Brain microvascular endothelial cell (primary cell): ENCODE measurements around the gene PON2.

ENCODE experiments used
- DNase-seq: peaks from one replicate; pipeline ENCODE4 v3.0.0-alpha.2; 2020
- H3K27ac ChIP-seq: fragments of 250-450 bp; sonication (Bioruptor Pico); 2 replicates; pipeline ENCODE4 v1.5.1; 2020; ENCODE audit warnings: mild to moderate bottlenecking, moderate library complexity
- H3K27me3 ChIP-seq: fragments of 250-450 bp; sonication (Bioruptor Pico); replicated peaks from 2 replicates; pipeline ENCODE4 v1.5.1; 2020; ENCODE audit warnings: mild to moderate bottlenecking
- H3K36me3 ChIP-seq: fragments of 250-450 bp; sonication (Bioruptor Pico); replicated peaks from 2 replicates; pipeline ENCODE4 v1.5.1; 2020; ENCODE audit warnings: mild to moderate bottlenecking
- H3K4me3 ChIP-seq: 2 replicates; pipeline ENCODE4 v1.5.1; 2011; ENCODE audit warnings: low read depth, mild to moderate bottlenecking, control low read depth, low read length, moderate library complexity
- in situ Hi-C: cut with HindIII; loops from 2 replicates; pipeline ENCODE4 v1.10.0; 2017; ENCODE audit warnings: low sequenced_read_pairs, low pct_ligation_motif_present
- TF ChIP-seq, protein P1 (sequence below): IDR thresholded peaks from 2 replicates; pipeline ENCODE4 v1.5.1; 2011; ENCODE audit warnings: low read depth, mild to moderate bottlenecking, moderate library complexity, low read length, control low read depth, inconsistent platforms; ENCODE audit errors: missing control alignments

PON2 gene

DNA sequence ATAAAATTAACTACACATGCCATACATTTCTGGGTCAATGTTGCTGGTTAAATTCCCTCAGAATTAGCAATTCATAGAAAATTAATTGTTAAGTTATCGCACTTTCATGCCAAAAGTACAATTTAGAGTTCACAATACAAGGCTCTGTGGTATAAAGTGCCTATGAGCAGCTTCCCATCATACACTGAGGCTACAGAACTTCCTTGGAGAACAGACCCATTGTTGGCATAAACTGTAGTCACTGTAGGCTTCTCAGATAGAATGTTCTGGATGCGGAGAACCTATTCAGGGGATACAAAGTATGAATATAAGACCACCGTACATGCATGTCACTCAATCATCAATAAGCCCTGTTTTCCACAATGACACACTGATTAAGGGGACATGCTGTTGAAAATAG, 29.6 kb downstream of the PON2 start:
- TF ChIP-seq, protein P1, sequence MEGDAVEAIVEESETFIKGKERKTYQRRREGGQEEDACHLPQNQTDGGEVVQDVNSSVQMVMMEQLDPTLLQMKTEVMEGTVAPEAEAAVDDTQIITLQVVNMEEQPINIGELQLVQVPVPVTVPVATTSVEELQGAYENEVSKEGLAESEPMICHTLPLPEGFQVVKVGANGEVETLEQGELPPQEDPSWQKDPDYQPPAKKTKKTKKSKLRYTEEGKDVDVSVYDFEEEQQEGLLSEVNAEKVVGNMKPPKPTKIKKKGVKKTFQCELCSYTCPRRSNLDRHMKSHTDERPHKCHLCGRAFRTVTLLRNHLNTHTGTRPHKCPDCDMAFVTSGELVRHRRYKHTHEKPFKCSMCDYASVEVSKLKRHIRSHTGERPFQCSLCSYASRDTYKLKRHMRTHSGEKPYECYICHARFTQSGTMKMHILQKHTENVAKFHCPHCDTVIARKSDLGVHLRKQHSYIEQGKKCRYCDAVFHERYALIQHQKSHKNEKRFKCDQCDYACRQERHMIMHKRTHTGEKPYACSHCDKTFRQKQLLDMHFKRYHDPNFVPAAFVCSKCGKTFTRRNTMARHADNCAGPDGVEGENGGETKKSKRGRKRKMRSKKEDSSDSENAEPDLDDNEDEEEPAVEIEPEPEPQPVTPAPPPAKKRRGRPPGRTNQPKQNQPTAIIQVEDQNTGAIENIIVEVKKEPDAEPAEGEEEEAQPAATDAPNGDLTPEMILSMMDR: no peak
- Histone ChIP-seq H3K4me3 (no peak overlapping the region), H3K27me3 (no peaks in the 10 kb centered on the region), H3K27ac (no peak overlapping the region), H3K36me3 (peaks cover 10% of the 10 kb centered on the region)
- DNase-seq: no peak
- in situ Hi-C loops: no loop called here

DNA sequence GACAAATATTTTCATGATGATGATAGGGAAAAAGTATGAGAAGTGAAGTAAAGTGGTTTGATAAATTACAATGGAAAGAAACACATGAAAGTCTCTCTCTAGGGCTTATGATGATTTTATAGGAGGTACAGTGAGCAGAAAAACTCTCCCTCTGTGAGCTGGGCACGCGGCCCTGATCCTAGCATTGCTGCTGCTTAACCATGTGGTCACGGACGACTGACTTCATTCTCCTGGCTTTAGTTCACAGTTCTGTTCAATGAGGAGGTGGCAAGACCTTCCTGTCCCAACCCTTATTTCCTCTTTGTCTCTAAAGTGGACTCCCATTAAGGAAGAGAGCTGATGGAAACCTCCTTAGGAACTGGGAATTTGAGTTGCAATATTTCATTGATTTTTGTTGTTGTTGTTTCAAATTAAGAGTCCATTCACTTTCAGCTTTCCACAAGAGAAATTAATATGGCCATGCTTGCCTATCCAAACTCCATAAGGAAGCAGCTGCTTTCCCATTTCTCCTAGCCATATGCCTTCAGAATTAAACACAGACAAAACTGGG, 30.4 kb downstream of the PON2 start:
- no peak overlapping the region for H3K4me3 ChIP-seq
- H3K27me3 ChIP-seq: no peaks in the 10 kb centered on the region
- H3K27ac ChIP-seq: no peak overlapping the region
- in situ Hi-C loops: no loop called here
- no peak for DNase-seq
- peaks cover 10% of the 10 kb centered on the region for H3K36me3 ChIP-seq
- TF ChIP-seq, protein P1: no peak

DNA sequence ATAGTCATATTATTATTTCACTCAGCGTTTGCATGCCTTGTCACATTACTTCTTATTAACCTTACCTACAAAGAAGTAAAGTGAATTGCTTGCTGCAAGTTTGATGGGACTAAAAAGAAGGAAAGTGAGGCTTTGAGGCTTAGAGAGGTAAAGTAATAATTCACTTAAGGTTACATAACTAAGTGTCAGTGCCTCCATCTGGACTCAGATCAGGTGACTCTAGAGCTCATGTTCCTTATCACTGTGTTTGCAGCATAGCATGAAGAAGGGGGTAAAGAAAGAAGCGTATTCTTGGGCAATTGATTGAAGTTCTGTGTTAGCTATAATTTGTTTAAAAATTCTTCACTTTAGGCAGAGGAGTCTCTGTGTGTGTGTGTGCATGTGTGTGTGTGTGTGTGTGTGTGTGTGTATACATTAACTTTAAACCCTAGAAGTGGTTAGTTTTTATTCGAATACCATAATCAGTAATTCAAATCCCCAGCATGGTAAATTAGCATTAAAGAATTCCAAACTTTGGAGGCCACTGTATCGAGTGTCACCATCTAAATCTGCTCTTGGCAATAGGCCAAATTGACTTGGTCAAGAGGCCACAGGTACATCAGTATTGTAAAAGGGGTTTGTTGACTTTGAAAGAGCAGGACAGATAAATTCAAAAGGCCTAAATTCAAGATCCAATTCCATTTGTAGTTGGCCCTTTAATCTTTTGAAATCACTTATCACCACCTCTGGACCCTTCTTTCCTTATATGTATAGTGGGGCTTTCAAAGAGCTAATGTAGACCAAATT, 36.5 kb downstream of the PON2 start:
- TF ChIP-seq, protein P1: no peak
- in situ Hi-C loops: no loop called here

DNA sequence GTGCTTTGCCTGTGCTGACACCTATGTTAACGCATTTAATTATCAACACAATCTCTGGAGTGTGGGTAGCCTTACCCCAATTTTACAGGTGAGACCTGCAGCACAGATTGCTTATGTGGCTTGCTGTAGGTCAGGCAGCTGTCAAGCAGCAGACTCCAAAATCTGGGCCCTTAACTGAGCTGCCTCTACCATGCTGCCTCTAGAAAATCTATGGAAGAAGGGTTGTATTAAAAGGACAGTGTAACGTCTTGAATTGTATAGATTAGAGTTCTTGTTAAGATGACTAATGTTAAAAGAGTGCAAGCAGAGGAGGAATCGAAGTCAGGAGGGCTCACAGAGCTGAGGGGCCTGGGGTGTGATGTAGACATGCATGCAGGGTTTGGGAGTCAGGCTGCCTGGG, 37.4 kb downstream of the PON2 start:
- no peaks in the 10 kb centered on the region for H3K36me3 ChIP-seq
- H3K4me3 ChIP-seq: no peak overlapping the region
- TF ChIP-seq, protein P1: no peak
- no peak overlapping the region for H3K27ac ChIP-seq
- H3K27me3 ChIP-seq: no peaks in the 10 kb centered on the region
- DNase-seq: no peak
- in situ Hi-C loops: no loop called here

More for the DNA sequence above, 36.5 kb downstream of the PON2 start:
- H3K27me3 ChIP-seq: no peaks in the 10 kb centered on the region
- no peak overlapping the region for H3K27ac ChIP-seq
- peaks cover 1% of the 10 kb centered on the region for H3K36me3 ChIP-seq
- no peak overlapping the region for H3K4me3 ChIP-seq
- no peak for DNase-seq

DNA sequence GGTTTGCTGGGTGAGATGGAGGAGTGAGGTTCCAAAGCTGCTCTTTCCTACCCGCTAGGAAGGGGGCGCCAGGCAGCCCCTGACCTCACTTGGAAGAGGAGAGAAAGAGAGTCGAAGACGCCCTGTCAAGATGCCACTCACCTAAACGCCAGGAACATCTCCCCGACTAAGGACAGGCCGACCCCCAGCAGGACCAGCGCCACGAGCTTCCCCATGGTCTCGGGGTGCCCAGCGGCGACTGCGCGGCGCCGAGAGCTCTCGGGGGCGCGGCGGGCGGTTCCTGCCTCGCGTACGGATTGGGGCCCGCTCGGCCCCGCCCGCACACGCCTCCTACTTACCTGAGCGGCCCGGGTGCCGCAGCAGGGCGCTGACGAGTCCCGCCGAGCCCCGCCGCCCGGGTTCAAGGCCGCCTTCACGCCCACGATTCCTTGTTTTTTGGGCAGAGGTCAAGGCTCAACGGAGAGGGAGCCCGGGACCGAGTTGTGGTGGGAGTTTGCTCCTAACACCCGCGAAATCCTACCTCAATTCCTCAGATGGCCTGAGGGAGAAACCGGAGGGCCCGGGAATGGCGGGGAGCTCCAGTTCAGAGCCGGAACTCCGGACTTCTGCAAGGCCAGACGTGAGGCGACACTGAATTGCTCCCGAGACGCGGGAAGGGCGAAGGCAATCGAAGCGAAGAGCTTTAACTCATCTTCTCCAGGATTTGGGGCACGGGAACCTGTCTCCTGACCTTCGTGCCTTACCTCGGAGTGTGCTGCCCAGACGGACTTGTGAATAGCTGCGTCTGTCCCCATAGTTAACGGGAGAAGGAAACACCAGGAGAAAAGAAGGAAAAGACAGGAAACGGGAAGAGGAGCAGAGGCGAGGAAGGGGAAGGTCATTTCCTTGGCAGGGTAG, 38.4 kb downstream of the PON2 start, which contains the start of gene PON3:
PON3 (minus strand) TSS at position 240 of the 897 bp plus-strand sequence; CDS start at position 215, 25 bp downstream.
- TF ChIP-seq, protein P1: peak; percentile 48
- Histone ChIP-seq H3K4me3 (peak within 1 kb of the TSS; percentile 48), H3K27me3 (no peaks in the 10 kb centered on the region), H3K27ac (no peak within 1 kb of the TSS), H3K36me3 (no peaks in the 10 kb centered on the region)
- in situ Hi-C loops: no loop called here
- DNase-seq: no peak
